Prostate gland (tissue), 2 donors: ENCODE results near the gene GSS.

Experiments used
- CTCF ChIP-seq, 4 experiments: fragments of 200-600 bp in 2 of 4; fragments of 450-650 bp in 2 of 4; sonication (generic) in 2 of 4; IDR thresholded peaks; 1 replicate in 3 of 4; 2 replicates in 1 of 4; pipeline ENCODE4 v1.5.1; 2016 to 2019; ENCODE audit warnings: antibody characterized with exemption in 4 of 4, mild to moderate bottlenecking in 2 of 4, moderate library complexity in 2 of 4
- POLR2A ChIP-seq: fragments of 450-650 bp; IDR thresholded peaks from one replicate; pipeline ENCODE4 v1.6.1; 2016; ENCODE audit warnings: antibody characterized with exemption, mild to moderate bottlenecking

- TF ChIP-seq POLR2A (no peak), CTCF (IDR thresholded peaks at IDR 0.05) (no peak)
Observed at GRCh38 chr20:34943808-34944567, 11.6 kb downstream of the GSS start.
